ENCODE data around the gene ZNF784. TPM values are rescaled to one million over a fixed set of nuclear protein-coding genes. Genes with fewer than 3 reads are reported as not detected.
A peak's percentile ranks its signal among the peaks of the same experiment; 100 is the strongest.

The ZNF784 gene
- total RNA-seq, 1 donor from 2014 or later, result 9.7 TPM

DNA sequence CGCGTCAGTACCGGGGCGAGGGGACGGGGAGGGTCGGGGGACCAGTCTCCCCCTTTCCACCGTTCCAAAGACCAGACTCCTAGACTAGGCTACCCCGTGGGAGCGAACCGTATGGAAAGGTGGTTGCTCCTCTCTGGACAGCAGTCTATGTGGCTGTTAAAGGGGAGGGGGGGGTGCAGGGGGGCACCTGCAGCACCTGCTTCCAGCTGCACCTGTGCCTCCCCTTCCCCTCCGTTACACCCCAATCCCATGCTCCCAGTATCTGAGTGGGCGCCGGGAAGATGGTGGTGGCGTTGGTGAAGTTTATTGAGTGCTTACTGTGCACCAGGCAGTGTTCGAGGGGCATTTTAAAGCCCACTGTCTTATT, 23.7 kb downstream of the ZNF784 start:
- H3K4me1 ChIP-seq, result peaks cover 17% of the 10 kb centered on the region
- peak overlapping the region; percentile 96 for H3K27ac ChIP-seq
- intact Hi-C loops (cut with DNase I), result no loop called here
- no peak for ATAC-seq
- H3K27me3 ChIP-seq, result no peaks in the 10 kb centered on the region
- peak overlapping the region; percentile 92 for H3K4me3 ChIP-seq
- TF ChIP-seq, protein P1, sequence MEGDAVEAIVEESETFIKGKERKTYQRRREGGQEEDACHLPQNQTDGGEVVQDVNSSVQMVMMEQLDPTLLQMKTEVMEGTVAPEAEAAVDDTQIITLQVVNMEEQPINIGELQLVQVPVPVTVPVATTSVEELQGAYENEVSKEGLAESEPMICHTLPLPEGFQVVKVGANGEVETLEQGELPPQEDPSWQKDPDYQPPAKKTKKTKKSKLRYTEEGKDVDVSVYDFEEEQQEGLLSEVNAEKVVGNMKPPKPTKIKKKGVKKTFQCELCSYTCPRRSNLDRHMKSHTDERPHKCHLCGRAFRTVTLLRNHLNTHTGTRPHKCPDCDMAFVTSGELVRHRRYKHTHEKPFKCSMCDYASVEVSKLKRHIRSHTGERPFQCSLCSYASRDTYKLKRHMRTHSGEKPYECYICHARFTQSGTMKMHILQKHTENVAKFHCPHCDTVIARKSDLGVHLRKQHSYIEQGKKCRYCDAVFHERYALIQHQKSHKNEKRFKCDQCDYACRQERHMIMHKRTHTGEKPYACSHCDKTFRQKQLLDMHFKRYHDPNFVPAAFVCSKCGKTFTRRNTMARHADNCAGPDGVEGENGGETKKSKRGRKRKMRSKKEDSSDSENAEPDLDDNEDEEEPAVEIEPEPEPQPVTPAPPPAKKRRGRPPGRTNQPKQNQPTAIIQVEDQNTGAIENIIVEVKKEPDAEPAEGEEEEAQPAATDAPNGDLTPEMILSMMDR (IDR thresholded peaks at IDR 0.05), result no peak
- peaks cover 17% of the 10 kb centered on the region for H3K36me3 ChIP-seq
- no peak for DNase-seq
- no peaks in the 10 kb centered on the region for H3K9me3 ChIP-seq

DNA sequence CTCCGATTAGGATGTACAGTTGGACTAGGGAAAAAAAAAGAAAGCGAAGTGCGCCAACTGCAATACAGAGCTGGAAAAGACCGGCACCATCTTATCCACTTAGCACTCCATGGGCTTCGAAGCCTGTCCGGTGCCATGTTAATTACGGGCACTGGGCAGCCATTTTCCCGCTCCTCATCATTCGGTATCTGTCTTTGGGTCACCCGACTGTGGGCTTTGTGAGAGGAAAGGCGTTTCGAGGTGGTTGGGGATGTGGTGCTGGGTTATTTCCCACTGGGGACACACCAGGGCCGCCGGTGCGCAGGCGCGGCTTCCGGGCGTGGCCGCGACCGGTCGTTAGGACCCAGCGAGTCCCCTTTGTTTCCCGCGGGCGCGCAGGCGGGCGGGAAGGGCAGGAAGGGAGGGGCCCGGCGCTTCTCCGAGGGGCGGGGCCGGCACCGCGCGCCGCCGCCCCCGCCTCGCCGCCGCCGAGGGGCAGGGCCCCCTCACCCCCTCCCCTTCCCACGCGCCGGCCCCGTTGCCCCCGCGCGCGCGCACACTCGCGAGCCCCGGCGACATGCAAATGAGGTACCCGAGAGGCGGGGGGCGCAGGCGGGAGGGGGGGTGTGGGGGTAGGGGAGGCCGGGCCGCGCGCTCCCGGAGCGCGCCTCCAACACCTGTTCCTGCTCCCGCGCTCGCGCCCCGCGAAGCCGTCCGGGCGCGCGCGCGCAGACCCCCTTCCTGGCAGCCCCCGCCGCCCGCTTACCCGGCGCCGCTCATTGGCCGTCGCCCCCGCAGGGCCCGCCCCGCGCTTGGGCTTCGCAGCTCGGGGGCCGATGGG, 24.3 kb downstream of the ZNF784 start, which contains the start of gene ZNF524:
ZNF524 (plus strand) TSS at position 447 of the 820 bp plus-strand sequence. CDS start 1,825 bp downstream, outside the sequence.
- peak within 1 kb of the TSS; percentile 96 for H3K27ac ChIP-seq
- H3K27me3 ChIP-seq, result no peaks in the 10 kb centered on the region
- peak; percentile 71 for ATAC-seq
- TF ChIP-seq, protein P1 (IDR thresholded peaks at IDR 0.05), result no peak
- peaks cover 23% of the 10 kb centered on the region for H3K36me3 ChIP-seq
- no peaks in the 10 kb centered on the region for H3K9me3 ChIP-seq
- H3K4me3 ChIP-seq, result peak within 1 kb of the TSS; percentile 92
- peak; percentile 95 for DNase-seq
- intact Hi-C loops (cut with DNase I), result no loop called here
- peaks cover 17% of the 10 kb centered on the region for H3K4me1 ChIP-seq

DNA sequence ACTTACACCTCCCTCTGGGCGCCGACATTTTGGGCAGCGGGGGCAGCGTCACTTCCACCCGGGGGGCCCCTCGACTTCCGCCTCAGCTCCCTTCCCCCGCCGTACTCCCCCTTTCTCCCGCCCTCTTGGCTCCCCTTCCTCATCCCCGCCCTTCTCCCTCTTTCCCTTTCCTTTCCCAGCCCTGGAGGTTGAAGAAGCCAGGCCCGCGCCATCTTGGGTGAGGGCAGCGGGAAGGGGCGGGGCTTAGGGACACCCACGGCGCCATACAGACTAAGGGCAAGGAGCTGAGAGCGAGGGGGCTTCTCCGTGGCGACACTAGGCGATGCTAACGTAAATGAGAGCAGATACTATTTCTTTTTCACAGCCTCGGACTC, 24.9 kb downstream of the ZNF784 start, which contains the start of gene FIZ1:
FIZ1 (minus strand) TSS at position 50 of the 374 bp plus-strand sequence. CDS start 1,652 bp downstream, outside the sequence.
- DNase-seq, result peak; percentile 97
- ATAC-seq, result peak; percentile 89
- peaks cover 14% of the 10 kb centered on the region for H3K4me1 ChIP-seq
- peak within 1 kb of the TSS; percentile 92 for H3K4me3 ChIP-seq
- H3K9me3 ChIP-seq, result no peaks in the 10 kb centered on the region
- peaks cover 27% of the 10 kb centered on the region for H3K36me3 ChIP-seq
- peak within 1 kb of the TSS; percentile 96 for H3K27ac ChIP-seq
- TF ChIP-seq, protein P1 (IDR thresholded peaks at IDR 0.05), result no peak
- H3K27me3 ChIP-seq, result no peaks in the 10 kb centered on the region
- intact Hi-C loops (cut with DNase I), result no loop called here

DNA sequence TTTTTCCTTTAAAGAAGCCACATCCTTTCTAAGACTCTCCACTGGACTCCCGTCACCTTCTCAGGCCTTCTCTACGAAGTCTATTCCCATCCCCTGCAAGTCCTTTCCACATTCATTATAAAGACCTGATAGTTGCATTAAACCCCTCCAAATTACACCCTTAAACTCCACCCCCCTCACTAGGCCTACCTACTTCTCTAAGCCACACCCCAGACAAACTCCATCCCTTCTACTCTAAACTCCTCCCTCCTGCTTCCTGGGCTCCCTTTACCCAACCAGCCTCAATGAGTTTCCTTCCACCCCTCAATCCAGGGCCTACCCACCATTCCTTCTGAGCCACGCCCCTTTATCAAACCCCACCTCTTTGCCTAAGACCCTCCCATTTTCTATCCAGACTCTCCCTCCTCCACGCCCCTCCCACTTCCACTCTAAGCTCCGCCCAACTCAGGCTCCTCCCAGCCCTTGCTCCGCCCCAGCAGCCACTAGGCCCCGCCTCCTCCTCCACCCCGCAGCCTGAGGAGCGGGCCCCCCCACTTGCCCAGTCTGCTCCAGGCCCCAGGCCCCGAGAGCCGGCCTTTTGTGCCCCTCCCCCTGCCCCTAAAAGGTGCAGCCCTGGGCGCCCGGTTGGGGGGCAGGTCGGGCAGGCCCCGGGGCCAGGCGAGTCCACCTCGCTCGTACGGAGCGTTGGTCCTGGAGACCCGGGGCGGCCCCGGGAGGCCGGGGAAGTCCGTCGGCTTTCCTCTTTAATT, 25.5 kb downstream of the ZNF784 start:
- Histone ChIP-seq H3K4me1 (peaks cover 9% of the 10 kb centered on the region), H3K36me3 (peaks cover 27% of the 10 kb centered on the region), H3K4me3 (peak overlapping the region; percentile 92), H3K27ac (peak overlapping the region; percentile 96), H3K9me3 (no peaks in the 10 kb centered on the region), H3K27me3 (no peaks in the 10 kb centered on the region)
- intact Hi-C loops (cut with DNase I), result no loop called here
- TF ChIP-seq, protein P1 (IDR thresholded peaks at IDR 0.05), result no peak
- peak; percentile 97 for DNase-seq
- peak; percentile 89 for ATAC-seq

DNA sequence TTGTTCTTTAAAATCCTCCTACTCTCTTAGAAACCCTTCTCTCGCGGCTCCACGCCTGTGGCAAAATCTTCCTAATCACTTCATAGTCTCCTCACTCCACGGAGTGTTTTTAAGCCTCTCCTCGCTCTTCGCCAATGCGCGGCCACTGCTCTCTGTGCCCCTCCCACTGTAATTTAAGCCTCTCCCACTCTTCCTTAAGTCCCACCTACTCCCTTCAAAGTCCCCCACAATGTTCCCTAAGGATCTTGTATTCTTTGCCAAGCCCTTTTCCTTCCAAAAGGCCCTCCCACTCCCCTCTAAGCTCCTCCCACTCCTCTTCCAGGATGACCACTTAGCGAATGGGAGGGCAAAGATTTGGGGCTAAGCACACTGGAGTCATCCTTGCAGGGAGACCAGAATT, 26.3 kb downstream of the ZNF784 start:
- TF ChIP-seq, protein P1 (IDR thresholded peaks at IDR 0.05), result no peak
- Histone ChIP-seq H3K27me3 (no peaks in the 10 kb centered on the region), H3K9me3 (no peaks in the 10 kb centered on the region), H3K4me1 (peaks cover 8% of the 10 kb centered on the region), H3K4me3 (no peak overlapping the region), H3K36me3 (peaks cover 27% of the 10 kb centered on the region), H3K27ac (no peak overlapping the region)
- no peak for ATAC-seq
- intact Hi-C loops (cut with DNase I), result no loop called here
- DNase-seq, result no peak
